DND-41 (cell line): ENCODE measurements around the gene ST8SIA6.

Experiments used
- ATAC-seq: fragments of 200-7000 bp; cut with Tn5 transposase; 3 replicates; pipeline ENCODE4 v1.9.1; 2021; ENCODE audit warnings: low read depth; ENCODE audit not compliant: insufficient read depth
- DNase-seq: peaks from one replicate; pipeline ENCODE4 v3.0.0-alpha.2; 2020
- H2AFZ ChIP-seq: 2 replicates; pipeline ENCODE4 v1.6.0; 2012; ENCODE audit warnings: low read depth, low read length
- H3K27ac ChIP-seq: 2 replicates; pipeline ENCODE4 v1.5.1; 2012; ENCODE audit warnings: low read length, inconsistent platforms
- H3K27me3 ChIP-seq: fragments of 200-600 bp; sonication (generic); 2 replicates; pipeline ENCODE4 v1.6.0; 2012; ENCODE audit warnings: low read length, mild to moderate bottlenecking, inconsistent platforms; ENCODE audit not compliant: insufficient read depth, poor library complexity
- H3K36me3 ChIP-seq: 2 replicates; pipeline ENCODE4 v1.5.1; 2012; ENCODE audit warnings: low read length, inconsistent platforms; ENCODE audit not compliant: insufficient read depth
- H3K4me1 ChIP-seq: 2 replicates; pipeline ENCODE4 v1.5.1; 2012; ENCODE audit warnings: mild to moderate bottlenecking, low read length; ENCODE audit not compliant: insufficient read depth
- H3K4me2 ChIP-seq: 2 replicates; pipeline ENCODE4 v1.6.0; 2012; ENCODE audit warnings: mild to moderate bottlenecking, moderate library complexity, low read length, inconsistent platforms; ENCODE audit not compliant: insufficient read depth
- H3K4me3 ChIP-seq, 2 experiments: fragments of 200-600 bp in 1 of 2; shearing (Covaris generic) in 1 of 2; 2 replicates each; pipeline ENCODE4 v1.5.1; 2012 to 2016; ENCODE audit warnings: inconsistent platforms in 2 of 2, low read length in 2 of 2, mild to moderate bottlenecking in 2 of 2, low read depth in 1 of 2, moderate library complexity in 1 of 2
- H3K79me2 ChIP-seq: 2 replicates; pipeline ENCODE4 v1.6.0; 2012; ENCODE audit warnings: low read length, inconsistent platforms; ENCODE audit not compliant: insufficient read depth
- H3K9ac ChIP-seq: 2 replicates; pipeline ENCODE4 v1.6.0; 2012; ENCODE audit warnings: low read depth, mild to moderate bottlenecking, inconsistent platforms, low read length, moderate library complexity
- H3K9me3 ChIP-seq: 2 replicates; pipeline ENCODE4 v1.5.1; 2012; ENCODE audit warnings: low read length, moderate library complexity, mild to moderate bottlenecking, inconsistent platforms; ENCODE audit not compliant: insufficient read depth, severe bottlenecking
- H4K20me1 ChIP-seq: 2 replicates; pipeline ENCODE4 v1.6.0; 2012; ENCODE audit warnings: low read length; ENCODE audit not compliant: insufficient read depth
- CTCF ChIP-seq: IDR thresholded peaks from 2 replicates; pipeline ENCODE4 v1.5.1; 2012; ENCODE audit warnings: borderline replicate concordance, low read length, moderate library complexity, mild to moderate bottlenecking; ENCODE audit not compliant: poor library complexity, severe bottlenecking; ENCODE audit errors: extremely low read depth
- EZH2 ChIP-seq: IDR thresholded peaks from 3 replicates; pipeline ENCODE4 v1.6.1; 2012; ENCODE audit warnings: borderline replicate concordance, low read depth, mild to moderate bottlenecking, moderate library complexity, low read length, inconsistent platforms; ENCODE audit not compliant: severe bottlenecking

The ST8SIA6 gene

GRCh38 chr10:17286562-17287550 lies 167.5 kb downstream of the ST8SIA6 start:
- H3K9me3 ChIP-seq = peaks cover 9% of the 10 kb centered on the region
- no peak overlapping the region for H3K9ac ChIP-seq
- no peak overlapping the region for H3K27ac ChIP-seq
- H4K20me1 ChIP-seq = no peaks in the 10 kb centered on the region
- no peaks in the 10 kb centered on the region for H3K79me2 ChIP-seq
- ATAC-seq (no peak), DNase-seq (no peak)
- H3K4me2 ChIP-seq = no peak overlapping the region
- no peak overlapping the region for H3K4me3 ChIP-seq
- H2AFZ ChIP-seq = no peak overlapping the region
- no peaks in the 10 kb centered on the region for H3K4me1 ChIP-seq
- TF ChIP-seq EZH2 (no peak), CTCF (no peak)
- H3K36me3 ChIP-seq = no peaks in the 10 kb centered on the region
- H3K27me3 ChIP-seq = no peaks in the 10 kb centered on the region

- no peaks in the 10 kb centered on the region for H3K36me3 ChIP-seq
- H2AFZ ChIP-seq = no peak overlapping the region
- no peak overlapping the region for H3K27ac ChIP-seq
- ATAC-seq = no peak
- H3K9me3 ChIP-seq = peaks cover 9% of the 10 kb centered on the region
- no peak for TF ChIP-seq EZH2
- TF ChIP-seq CTCF = no peak
- H3K9ac ChIP-seq = no peak overlapping the region
- no peaks in the 10 kb centered on the region for H3K27me3 ChIP-seq
- DNase-seq = no peak
- no peaks in the 10 kb centered on the region for H3K4me1 ChIP-seq
- no peaks in the 10 kb centered on the region for H3K79me2 ChIP-seq
- no peak overlapping the region for H3K4me3 ChIP-seq
- no peak overlapping the region for H3K4me2 ChIP-seq
- no peaks in the 10 kb centered on the region for H4K20me1 ChIP-seq
These were observed 172.1 kb downstream of the ST8SIA6 start for GRCh38 chr10:17282311-17282710.

GRCh38 chr10:17278607-17279240 lies 175.7 kb downstream of the ST8SIA6 start:
- Histone ChIP-seq H3K27ac (no peak overlapping the region), H3K36me3 (no peaks in the 10 kb centered on the region), H2AFZ (no peak overlapping the region), H3K4me1 (no peaks in the 10 kb centered on the region), H3K79me2 (no peaks in the 10 kb centered on the region), H3K4me2 (no peak overlapping the region), H3K9me3 (peaks cover 9% of the 10 kb centered on the region), H4K20me1 (no peaks in the 10 kb centered on the region), H3K9ac (no peak overlapping the region), H3K27me3 (no peaks in the 10 kb centered on the region), H3K4me3 (no peak overlapping the region)
- ATAC-seq (no peak), DNase-seq (no peak)
- TF ChIP-seq EZH2 = no peak
- no peak for TF ChIP-seq CTCF
